Calu3 (cell line): ENCODE data around the gene RPL3. TPM values are rescaled to one million over a fixed set of nuclear protein-coding genes. Genes with fewer than 3 reads are reported as not detected.
"Not testable (repeated sequence)": the region's sequence is repeated elsewhere in the genome, so short reads cannot be mapped to it uniquely, and the experiment has no call there.

Source experiments
- BruUV-seq: library from RNA; stranded (reverse); fragments of 400-500 nt; replicated peaks from 2 replicates; lab custom pipeline; 2021; lab: Mats Ljungman, UMichigan
- CTCF ChIA-PET: fragments of 300-600 bp; sonication (Branson Sonifier 250); formaldehyde crosslinking; loops from one replicate; lab custom pipeline; 2022; ENCODE audit warnings: antibody characterized with exemption; lab: Charles Lee
- DNase-seq: peaks from one replicate; pipeline ENCODE4 v3.0.0; 2022
- H3K27ac Mint-ChIP-seq: one replicate; pipeline ENCODE4 v1.8.0; 2022; ENCODE audit warnings: mixed read lengths; ENCODE audit not compliant: unreplicated experiment
- H3K27me3 Mint-ChIP-seq: one replicate; pipeline ENCODE4 v1.8.0; 2022; ENCODE audit warnings: mixed read lengths; ENCODE audit not compliant: unreplicated experiment
- H3K36me3 Mint-ChIP-seq: one replicate; pipeline ENCODE4 v1.8.0; 2022; ENCODE audit warnings: mild to moderate bottlenecking, moderate library complexity, mixed read lengths; ENCODE audit not compliant: insufficient read depth, unreplicated experiment
- H3K4me1 Mint-ChIP-seq: one replicate; pipeline ENCODE4 v1.8.0; 2022; ENCODE audit warnings: mild to moderate bottlenecking, low read depth, mixed read lengths; ENCODE audit not compliant: unreplicated experiment
- H3K4me3 Mint-ChIP-seq: one replicate; pipeline ENCODE4 v1.8.0; 2022; ENCODE audit warnings: mild to moderate bottlenecking, low read depth, moderate library complexity, mixed read lengths; ENCODE audit not compliant: unreplicated experiment
- H3K9me3 Mint-ChIP-seq: one replicate; pipeline ENCODE4 v1.8.0; 2022; ENCODE audit warnings: low read depth, mixed read lengths; ENCODE audit not compliant: unreplicated experiment
- CTCF ChIP-seq: fragments of 200-600 bp; IDR thresholded peaks from one replicate; pipeline ENCODE4 v1.8.0; 2022; ENCODE audit warnings: antibody characterized with exemption; ENCODE audit not compliant: unreplicated experiment
- intact Hi-C: fragments of 100-400 bp; cut with micrococcal nuclease; formaldehyde crosslinking; loops from one replicate; pipeline ENCODE4 v1.10.0; 2022; ENCODE audit not compliant: unreplicated experiment
- total RNA-seq: library from RNA; stranded (reverse); gene quantifications from 2 replicates; pipeline ENCODE4 v1.2.3, GENCODE V29; 2022

Gene RPL3
- total RNA-seq, 1 experiment from 2014 or later = 1,058 TPM

DNA sequence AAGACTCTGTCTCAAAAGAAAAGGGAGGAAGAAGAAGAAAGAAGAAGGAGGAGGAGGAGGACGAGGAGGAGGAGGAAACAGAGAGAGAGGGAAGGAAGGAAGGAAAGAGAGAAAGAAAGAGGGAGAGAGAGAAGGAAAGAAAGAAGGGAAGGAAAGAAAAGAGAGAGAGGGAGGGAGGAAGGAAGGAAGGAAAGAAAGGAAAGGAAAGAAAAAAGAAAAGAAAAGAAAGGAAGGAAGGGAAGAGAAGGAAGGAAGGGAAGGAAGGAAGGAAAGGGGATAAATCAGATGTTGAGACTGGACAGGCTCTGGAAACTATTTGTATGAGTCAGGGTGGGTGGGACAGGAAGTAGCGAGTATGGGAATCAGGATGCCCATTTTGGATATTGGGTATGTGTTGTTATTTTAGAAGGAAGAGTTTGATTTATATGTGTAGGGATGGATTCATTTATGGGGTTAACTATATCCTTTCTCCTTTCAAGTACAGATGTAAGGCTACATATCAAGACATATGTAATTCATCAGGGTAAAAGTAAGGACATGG is 6.0 kb upstream of the RPL3 start:
- peaks cover 10% of the 10 kb centered on the region for H3K36me3 Mint-ChIP-seq
- no peaks in the 10 kb centered on the region for H3K27me3 Mint-ChIP-seq
- no peak overlapping the region for H3K27ac Mint-ChIP-seq
- BruUV-seq = no TSS peak
- H3K4me1 Mint-ChIP-seq = peaks cover 7% of the 10 kb centered on the region
- H3K9me3 Mint-ChIP-seq = no peaks in the 10 kb centered on the region
- TF ChIP-seq CTCF = no peak
- no peak overlapping the region for H3K4me3 Mint-ChIP-seq
- intact Hi-C loops = no loop called here
- DNase-seq = no peak
- CTCF ChIA-PET = no interaction called here

GRCh38 chr22:39320616-39321029 is 1.2 kb upstream of the RPL3 start:
- intact Hi-C loops, H3K9me3 Mint-ChIP-seq, DNase-seq, BruUV-seq: not testable (repeated sequence)
- Mint-ChIP-seq H3K4me1 (peaks cover 31% of the 10 kb centered on the region), H3K36me3 (peaks cover 58% of the 10 kb centered on the region), H3K27me3 (peaks cover 12% of the 10 kb centered on the region), H3K27ac (peak overlapping the region; percentile 100), H3K4me3 (peak overlapping the region; percentile 95)
- CTCF ChIA-PET = interaction anchor here (1.2 to 2.4 kb wide), 3 partner anchors 12 to 28 kb away, joined by 3 to 11 read pairs (median 8); no protein-coding TSS in a partner anchor

DNA sequence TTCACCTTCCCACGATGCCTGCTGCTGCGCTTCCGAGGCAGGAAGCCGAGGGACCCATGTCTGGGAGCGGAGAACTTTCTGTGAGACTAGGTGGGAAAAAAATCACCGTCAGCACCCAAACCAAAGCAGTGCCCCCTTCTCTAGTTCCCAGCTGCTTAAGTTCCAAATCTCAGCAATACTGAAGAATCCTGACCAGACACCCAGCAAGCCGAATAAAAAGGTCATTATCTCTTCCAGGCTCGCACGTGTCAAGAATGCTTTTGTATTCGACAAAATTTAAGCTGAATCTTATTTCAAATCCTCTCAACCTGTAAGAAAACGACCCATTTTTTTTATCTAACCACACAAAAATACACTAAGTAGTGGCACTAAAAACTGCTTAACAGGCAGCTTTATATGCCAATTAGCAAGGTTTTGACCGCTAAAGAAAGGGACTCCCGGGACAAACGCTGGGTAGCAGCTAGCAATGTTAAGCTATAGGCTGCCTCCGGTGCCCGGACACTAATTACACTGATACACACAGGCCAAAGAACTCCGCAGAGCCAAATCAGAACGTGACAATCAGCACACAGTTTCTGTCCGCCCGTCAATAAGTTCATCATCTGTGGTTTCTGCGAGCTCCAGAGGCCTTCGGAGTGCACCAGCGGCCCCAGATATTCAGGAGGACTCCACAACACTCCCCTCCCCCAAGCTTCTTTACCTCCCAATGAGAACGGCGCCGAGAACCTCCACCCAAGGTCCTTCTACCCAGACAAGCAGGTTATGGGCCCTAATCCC is 728 bp downstream of the RPL3 start:
- Mint-ChIP-seq H3K27ac (peak overlapping the region; percentile 100), H3K4me3 (peak overlapping the region; percentile 95), H3K36me3 (peaks cover 78% of the 10 kb centered on the region), H3K4me1 (peaks cover 43% of the 10 kb centered on the region), H3K9me3 (no peaks in the 10 kb centered on the region), H3K27me3 (peaks cover 12% of the 10 kb centered on the region)
- intact Hi-C loops = loop anchor here (5.0 to 10.0 kb wide), 2 partner anchors 206 to 311 kb away; partner anchors contain the start of gene ATF4
- no peak for TF ChIP-seq CTCF
- BruUV-seq = TSS peak; percentile 75
- no peak for DNase-seq
- CTCF ChIA-PET = interaction anchor here (1.1 to 4.3 kb wide), 6 partner anchors 14 to 210 kb away, joined by 3 to 15 read pairs (median 6); partner anchors contain the start of gene TAB1

DNA sequence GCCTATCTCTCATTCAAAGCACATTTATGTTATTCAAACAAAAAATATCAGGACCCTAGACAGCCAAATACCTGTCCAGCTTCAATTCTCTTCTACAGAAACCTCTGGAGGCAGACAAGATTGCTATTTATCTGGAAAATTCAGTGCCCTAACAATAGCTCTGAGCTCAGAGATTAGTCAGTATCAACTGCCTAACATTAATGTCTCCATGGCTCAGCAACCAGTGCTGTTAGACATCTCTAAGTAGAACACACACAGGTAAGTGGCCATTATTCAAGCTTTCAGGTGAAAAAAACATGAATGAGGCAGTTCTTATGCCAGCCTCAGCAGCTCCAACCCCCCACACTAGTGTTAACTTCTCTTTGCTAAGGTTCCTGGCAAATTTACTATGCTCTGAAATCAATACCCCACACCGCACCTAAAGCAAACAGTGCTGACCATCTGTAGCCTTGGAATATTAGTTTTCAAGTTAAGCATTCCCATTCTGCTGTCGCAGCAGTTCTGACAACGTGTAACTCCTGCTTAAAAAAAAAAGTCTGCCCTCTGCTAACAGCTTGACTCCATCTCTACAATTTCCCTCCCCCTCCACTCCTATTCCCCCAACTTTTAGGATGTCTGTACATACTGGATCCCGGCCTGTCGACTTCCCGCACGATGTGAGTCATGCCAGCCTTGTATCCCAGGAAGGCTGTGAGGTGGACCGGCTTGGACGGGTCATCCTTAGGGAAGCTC is 1.5 kb downstream of the RPL3 start:
- peaks cover 12% of the 10 kb centered on the region for H3K27me3 Mint-ChIP-seq
- DNase-seq = no peak
- H3K36me3 Mint-ChIP-seq = peaks cover 85% of the 10 kb centered on the region
- H3K4me1 Mint-ChIP-seq = peaks cover 49% of the 10 kb centered on the region
- H3K9me3 Mint-ChIP-seq = no peaks in the 10 kb centered on the region
- no TSS peak for BruUV-seq
- intact Hi-C loops = loop anchor here (5.0 to 10.0 kb wide), 2 partner anchors 207 to 311 kb away; partner anchors contain the start of gene ATF4
- CTCF ChIA-PET = interaction anchor here (0.7 to 4.3 kb wide), 4 partner anchors 26 to 211 kb away, joined by 3 to 15 read pairs (median 4); partner anchors contain the start of gene TAB1
- H3K27ac Mint-ChIP-seq = peak overlapping the region; percentile 100
- no peak for TF ChIP-seq CTCF
- peak overlapping the region; percentile 95 for H3K4me3 Mint-ChIP-seq
